Measurements from ENCODE around the gene SRMS.

SRMS gene

DNA sequence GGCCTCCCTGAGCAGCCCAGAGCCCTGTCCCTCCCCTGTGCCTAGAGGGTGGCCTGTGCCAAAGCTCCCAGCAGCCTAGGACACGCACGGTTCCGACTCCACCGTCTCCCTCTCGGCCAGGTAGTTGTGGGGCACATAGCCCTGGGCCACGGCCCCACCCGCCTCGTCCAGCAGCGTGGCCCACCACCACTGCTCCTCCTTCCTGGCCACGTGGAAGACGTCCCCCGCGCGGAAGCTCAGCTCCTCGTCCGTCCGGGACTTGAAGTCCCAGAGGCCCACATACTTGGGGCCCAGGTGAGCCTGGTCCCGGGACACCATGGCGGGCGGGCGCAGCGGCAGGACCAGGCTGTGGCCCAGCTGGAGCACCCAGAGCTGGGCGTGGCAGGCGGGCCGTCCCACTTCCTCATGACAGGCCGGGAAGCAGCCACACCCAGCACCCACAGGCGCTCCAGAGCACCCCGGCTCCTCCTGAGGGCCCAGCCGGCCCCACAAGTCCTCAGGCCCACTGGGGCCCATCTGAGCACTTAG, 10.5 kb downstream of the SRMS start, which contains the start of gene PTK6:
PTK6 (minus strand) TSS at position 380 of the 528 bp plus-strand sequence; CDS start at position 318, 62 bp downstream.
- H3K36me3 Mint-ChIP-seq (ENCODE audit: low read depth) = peaks cover 8% of the 10 kb centered on the region
- H3K9me3 Mint-ChIP-seq = no peaks in the 10 kb centered on the region
- peaks cover 27% of the 10 kb centered on the region for H3K4me1 Mint-ChIP-seq (ENCODE audit: low read depth)
- peak within 1 kb of the TSS; percentile 94 for H3K27ac Mint-ChIP-seq
- peak within 1 kb of the TSS; percentile 83 for H3K4me3 Mint-ChIP-seq
- H3K27me3 Mint-ChIP-seq = peaks cover 37% of the 10 kb centered on the region
- intact Hi-C loops (cut with micrococcal nuclease) = loop anchor here (1.0 to 10.0 kb wide), 7 partner anchors 16 to 435 kb away; partner anchors contain the start of genes DNAJC5, GMEB2, PPDPF and UCKL1

GRCh38 chr20:63536241-63536977, 11.1 kb downstream of the SRMS start:
- intact Hi-C loops (cut with micrococcal nuclease) = loop anchor here (2.0 to 10.0 kb wide), 6 partner anchors 16 to 436 kb away; partner anchors contain the start of genes DNAJC5, GMEB2, PPDPF and UCKL1
- Mint-ChIP-seq H3K4me3 (peak overlapping the region; percentile 83), H3K36me3 (ENCODE audit: low read depth) (peaks cover 11% of the 10 kb centered on the region), H3K9me3 (no peaks in the 10 kb centered on the region), H3K27ac (peak overlapping the region; percentile 94), H3K27me3 (peaks cover 32% of the 10 kb centered on the region), H3K4me1 (ENCODE audit: low read depth) (peaks cover 27% of the 10 kb centered on the region)

GRCh38 chr20:63534831-63535651, 12.5 kb downstream of the SRMS start:
- Mint-ChIP-seq H3K36me3 (ENCODE audit: low read depth) (peaks cover 11% of the 10 kb centered on the region), H3K4me1 (ENCODE audit: low read depth) (peaks cover 27% of the 10 kb centered on the region), H3K27me3 (peaks cover 28% of the 10 kb centered on the region), H3K27ac (peak overlapping the region; percentile 26), H3K9me3 (no peaks in the 10 kb centered on the region), H3K4me3 (no peak overlapping the region)
- intact Hi-C loops (cut with micrococcal nuclease) = loop anchor here (5.0 to 10.0 kb wide), 5 partner anchors 92 to 437 kb away; partner anchors contain the start of genes DNAJC5, GMEB2 and UCKL1

- H3K27me3 Mint-ChIP-seq = peaks cover 27% of the 10 kb centered on the region
- no peak overlapping the region for H3K27ac Mint-ChIP-seq
- peaks cover 27% of the 10 kb centered on the region for H3K4me1 Mint-ChIP-seq (ENCODE audit: low read depth)
- intact Hi-C loops (cut with micrococcal nuclease) = loop anchor here (10.0 kb wide), 1 partner anchor 320 kb away; no protein-coding TSS in a partner anchor
- H3K36me3 Mint-ChIP-seq (ENCODE audit: low read depth) = peaks cover 11% of the 10 kb centered on the region
- no peaks in the 10 kb centered on the region for H3K9me3 Mint-ChIP-seq
- H3K4me3 Mint-ChIP-seq = no peak overlapping the region
Measured at GRCh38 chr20:63534427-63534830, 13.1 kb downstream of the SRMS start.

DNA sequence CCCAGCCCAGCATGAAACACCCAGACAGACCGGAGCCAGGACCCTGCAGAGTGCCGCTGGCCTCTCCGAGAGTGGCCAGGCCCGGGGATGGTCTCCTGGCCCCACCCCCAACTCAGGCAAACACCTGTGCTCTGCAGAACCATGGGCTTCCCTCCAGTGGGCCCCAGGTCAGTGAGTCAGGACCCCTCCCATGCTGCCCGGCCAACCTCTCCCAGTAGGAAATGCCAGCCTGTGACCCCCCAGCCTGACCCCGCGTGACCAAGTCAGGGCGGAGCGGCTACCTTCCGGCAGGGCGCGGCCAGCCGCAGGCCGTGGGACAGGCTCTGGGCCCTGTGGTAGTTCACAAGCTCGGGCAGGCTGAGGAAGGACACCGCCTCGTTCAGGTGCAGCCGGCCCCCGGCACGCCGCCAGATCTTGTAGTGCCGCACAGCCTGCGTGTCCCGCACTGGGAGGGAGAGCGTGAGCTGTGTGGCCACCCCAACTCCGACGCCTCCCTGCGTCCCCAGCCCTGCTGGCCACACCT, 13.6 kb downstream of the SRMS start:
- Mint-ChIP-seq H3K9me3 (no peaks in the 10 kb centered on the region), H3K36me3 (ENCODE audit: low read depth) (peaks cover 15% of the 10 kb centered on the region), H3K4me3 (no peak overlapping the region), H3K27ac (no peak overlapping the region), H3K27me3 (peaks cover 24% of the 10 kb centered on the region), H3K4me1 (ENCODE audit: low read depth) (peaks cover 27% of the 10 kb centered on the region)
- intact Hi-C loops (cut with micrococcal nuclease) = loop anchor here (10.0 kb wide), 1 partner anchor 321 kb away; no protein-coding TSS in a partner anchor

GRCh38 chr20:63533388-63533787, 14.2 kb downstream of the SRMS start:
- H3K4me1 Mint-ChIP-seq (ENCODE audit: low read depth) = peaks cover 27% of the 10 kb centered on the region
- H3K4me3 Mint-ChIP-seq = no peak overlapping the region
- peaks cover 19% of the 10 kb centered on the region for H3K36me3 Mint-ChIP-seq (ENCODE audit: low read depth)
- no peaks in the 10 kb centered on the region for H3K9me3 Mint-ChIP-seq
- H3K27me3 Mint-ChIP-seq = peaks cover 28% of the 10 kb centered on the region
- intact Hi-C loops (cut with micrococcal nuclease) = loop anchor here (10.0 kb wide), 1 partner anchor 321 kb away; no protein-coding TSS in a partner anchor
- H3K27ac Mint-ChIP-seq = no peak overlapping the region

GRCh38 chr20:63532449-63532971, 15.0 kb downstream of the SRMS start:
- Mint-ChIP-seq H3K27me3 (peaks cover 28% of the 10 kb centered on the region), H3K9me3 (no peaks in the 10 kb centered on the region), H3K36me3 (ENCODE audit: low read depth) (peaks cover 19% of the 10 kb centered on the region), H3K4me1 (ENCODE audit: low read depth) (peaks cover 20% of the 10 kb centered on the region), H3K27ac (no peak overlapping the region), H3K4me3 (no peak overlapping the region)
- intact Hi-C loops (cut with micrococcal nuclease) = loop anchor here (10.0 kb wide), 1 partner anchor 322 kb away; no protein-coding TSS in a partner anchor

DNA sequence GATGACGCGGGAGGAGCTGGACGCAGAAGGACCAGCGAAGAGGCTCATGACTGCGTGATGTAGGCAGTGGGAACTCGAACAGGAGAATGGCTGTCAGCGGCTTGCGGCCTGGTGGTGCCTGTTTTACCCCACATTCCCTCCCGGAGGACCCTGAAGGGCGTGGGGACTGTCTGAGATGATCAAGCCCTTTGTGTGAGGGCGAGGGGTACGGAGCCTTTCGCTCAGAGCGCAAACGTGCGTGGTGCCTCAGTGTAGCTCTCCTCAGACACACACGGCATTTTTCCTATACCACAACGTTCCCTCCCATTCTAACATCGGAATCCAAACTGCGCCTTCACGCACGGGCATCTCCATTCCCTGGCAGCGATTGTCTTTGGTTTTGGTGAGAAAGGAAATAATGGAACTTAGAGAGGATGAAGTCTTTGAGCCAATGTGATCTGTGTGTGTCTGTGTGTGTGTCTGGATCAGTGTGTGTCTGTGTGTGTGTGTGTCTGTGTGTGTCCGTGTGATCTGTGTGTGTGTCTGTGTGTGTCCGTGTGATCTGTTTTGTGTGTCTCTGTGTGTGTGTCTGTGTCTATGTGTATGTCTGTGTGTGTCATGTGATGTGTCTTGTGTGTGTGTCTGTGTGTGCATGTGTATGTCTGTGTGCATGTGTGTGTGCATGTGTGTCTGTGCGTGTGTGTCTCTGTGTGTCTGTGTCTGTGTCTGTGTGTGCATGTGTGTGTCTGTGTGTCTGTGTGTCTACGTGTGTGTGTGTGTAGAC, 15.7 kb downstream of the SRMS start:
- Mint-ChIP-seq H3K27ac (no peak overlapping the region), H3K27me3 (peaks cover 32% of the 10 kb centered on the region), H3K9me3 (no peaks in the 10 kb centered on the region), H3K36me3 (ENCODE audit: low read depth) (peaks cover 24% of the 10 kb centered on the region), H3K4me3 (no peak overlapping the region), H3K4me1 (ENCODE audit: low read depth) (peaks cover 14% of the 10 kb centered on the region)
- intact Hi-C loops (cut with micrococcal nuclease) = loop anchor here (10.0 kb wide), 1 partner anchor 323 kb away; no protein-coding TSS in a partner anchor

GRCh38 chr20:63530788-63531160, 16.8 kb downstream of the SRMS start:
- Mint-ChIP-seq H3K4me3 (no peak overlapping the region), H3K9me3 (no peaks in the 10 kb centered on the region), H3K36me3 (ENCODE audit: low read depth) (peaks cover 26% of the 10 kb centered on the region), H3K27me3 (peaks cover 29% of the 10 kb centered on the region), H3K4me1 (ENCODE audit: low read depth) (peaks cover 9% of the 10 kb centered on the region), H3K27ac (no peak overlapping the region)
- intact Hi-C loops (cut with micrococcal nuclease) = loop anchor here (10.0 kb wide), 1 partner anchor 324 kb away; no protein-coding TSS in a partner anchor

GRCh38 chr20:63529861-63530787, 17.4 kb downstream of the SRMS start:
- intact Hi-C loops (cut with micrococcal nuclease) = loop anchor here (10.0 kb wide), 1 partner anchor 325 kb away; no protein-coding TSS in a partner anchor
- H3K27ac Mint-ChIP-seq = no peak overlapping the region
- H3K36me3 Mint-ChIP-seq (ENCODE audit: low read depth) = peaks cover 23% of the 10 kb centered on the region
- peaks cover 9% of the 10 kb centered on the region for H3K4me1 Mint-ChIP-seq (ENCODE audit: low read depth)
- H3K9me3 Mint-ChIP-seq = no peaks in the 10 kb centered on the region
- H3K27me3 Mint-ChIP-seq = peaks cover 26% of the 10 kb centered on the region
- no peak overlapping the region for H3K4me3 Mint-ChIP-seq

DNA sequence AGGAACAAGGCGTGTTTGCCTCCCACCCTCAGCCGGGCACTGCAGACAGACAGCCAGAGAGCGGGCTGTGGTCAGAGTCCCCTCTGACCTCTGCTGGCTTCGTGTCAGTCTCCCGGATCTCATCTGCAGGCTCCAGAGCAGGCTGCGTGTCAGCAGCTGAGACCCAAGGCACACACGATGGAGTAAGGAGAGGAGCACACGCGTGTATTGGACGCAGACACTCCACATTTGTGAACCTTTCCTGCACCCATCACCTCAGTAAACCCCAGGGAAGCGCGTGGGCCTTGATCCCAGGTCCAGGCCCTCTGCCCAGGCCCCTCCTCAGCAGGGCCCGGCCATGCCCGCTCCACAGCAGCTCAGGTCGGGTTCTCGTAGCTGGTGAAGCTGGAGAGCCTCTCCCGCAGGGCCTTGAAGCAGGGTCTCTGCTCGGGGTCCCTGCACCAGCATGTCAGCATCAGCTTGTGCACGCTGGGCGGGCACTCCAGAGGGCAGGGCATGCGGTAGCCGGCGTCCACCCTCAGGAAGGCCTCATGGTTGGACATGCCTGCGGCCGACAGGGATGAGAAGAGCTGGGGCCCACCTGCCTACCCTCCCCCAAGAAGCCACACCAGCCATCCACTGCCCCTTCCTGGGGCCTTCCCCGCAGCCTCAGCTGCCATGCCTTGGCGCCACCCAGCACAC, 18.2 kb downstream of the SRMS start:
- peaks cover 22% of the 10 kb centered on the region for H3K36me3 Mint-ChIP-seq (ENCODE audit: low read depth)
- intact Hi-C loops (cut with micrococcal nuclease) = no loop called here
- H3K27ac Mint-ChIP-seq = no peak overlapping the region
- peaks cover 25% of the 10 kb centered on the region for H3K27me3 Mint-ChIP-seq
- H3K4me3 Mint-ChIP-seq = no peak overlapping the region
- peaks cover 8% of the 10 kb centered on the region for H3K4me1 Mint-ChIP-seq (ENCODE audit: low read depth)
- H3K9me3 Mint-ChIP-seq = no peaks in the 10 kb centered on the region

Data from dendritic cell treated with granulocyte-macrophage colony-stimulating factor and Interleukin-4, amounts not matched to agents 40 ng/mL and 50 ng/mL, for 4 days (primary cell).